Measurements from ENCODE around the gene YY1. TPM values are rescaled to one million over a fixed set of nuclear protein-coding genes. Genes with fewer than 3 reads are reported as not detected.

The YY1 gene
- total RNA-seq, 1 donor from 2014 or later, result 60.6 TPM

DNA sequence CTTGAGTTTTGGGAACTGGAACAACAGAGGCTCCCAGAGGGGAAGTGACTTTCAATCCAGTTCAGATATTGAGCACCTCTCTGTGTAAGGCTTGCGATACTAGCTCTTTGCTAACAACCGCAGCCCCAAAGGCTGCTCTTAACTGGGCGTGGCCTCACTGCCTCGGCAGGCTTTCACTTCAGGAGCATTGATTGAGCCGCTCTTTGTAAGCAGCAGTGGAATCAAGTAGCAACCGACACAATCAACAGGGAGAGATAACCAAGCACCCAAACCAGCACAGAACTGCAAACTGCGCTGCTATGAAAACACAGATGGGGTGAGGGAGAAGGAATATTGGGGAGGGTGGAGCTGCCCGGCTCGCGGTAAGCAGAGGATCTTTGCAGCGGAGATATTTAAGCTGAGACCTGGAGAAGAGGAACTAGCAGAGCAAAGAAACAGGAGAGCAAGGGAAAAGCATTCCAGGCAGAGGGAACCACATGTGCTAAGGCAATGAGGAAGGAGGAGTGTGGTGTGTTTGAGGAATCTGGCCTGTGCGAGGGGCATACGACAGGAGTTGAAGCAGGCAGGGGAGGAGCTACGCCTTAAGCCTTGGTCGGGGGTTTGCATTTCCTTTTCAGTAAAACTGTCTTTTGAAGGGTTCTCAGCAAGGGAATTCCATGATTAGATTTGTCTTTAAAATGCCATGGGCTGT is 17.3 kb upstream of the YY1 start:
- Mint-ChIP-seq H3K27me3 (ENCODE audit: unreplicated experiment) (no peaks in the 10 kb centered on the region), H3K4me1 (ENCODE audit: low read depth, unreplicated experiment) (peaks cover 19% of the 10 kb centered on the region), H3K36me3 (ENCODE audit: unreplicated experiment) (peaks cover 4% of the 10 kb centered on the region), H3K4me3 (ENCODE audit: unreplicated experiment) (no peak overlapping the region), H3K27ac (ENCODE audit: unreplicated experiment) (no peak overlapping the region), H3K9me3 (ENCODE audit: unreplicated experiment) (peaks cover 2% of the 10 kb centered on the region)
- peak; percentile 64 for DNase-seq
- TF ChIP-seq, protein P1, sequence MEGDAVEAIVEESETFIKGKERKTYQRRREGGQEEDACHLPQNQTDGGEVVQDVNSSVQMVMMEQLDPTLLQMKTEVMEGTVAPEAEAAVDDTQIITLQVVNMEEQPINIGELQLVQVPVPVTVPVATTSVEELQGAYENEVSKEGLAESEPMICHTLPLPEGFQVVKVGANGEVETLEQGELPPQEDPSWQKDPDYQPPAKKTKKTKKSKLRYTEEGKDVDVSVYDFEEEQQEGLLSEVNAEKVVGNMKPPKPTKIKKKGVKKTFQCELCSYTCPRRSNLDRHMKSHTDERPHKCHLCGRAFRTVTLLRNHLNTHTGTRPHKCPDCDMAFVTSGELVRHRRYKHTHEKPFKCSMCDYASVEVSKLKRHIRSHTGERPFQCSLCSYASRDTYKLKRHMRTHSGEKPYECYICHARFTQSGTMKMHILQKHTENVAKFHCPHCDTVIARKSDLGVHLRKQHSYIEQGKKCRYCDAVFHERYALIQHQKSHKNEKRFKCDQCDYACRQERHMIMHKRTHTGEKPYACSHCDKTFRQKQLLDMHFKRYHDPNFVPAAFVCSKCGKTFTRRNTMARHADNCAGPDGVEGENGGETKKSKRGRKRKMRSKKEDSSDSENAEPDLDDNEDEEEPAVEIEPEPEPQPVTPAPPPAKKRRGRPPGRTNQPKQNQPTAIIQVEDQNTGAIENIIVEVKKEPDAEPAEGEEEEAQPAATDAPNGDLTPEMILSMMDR (IDR thresholded peaks at IDR 0.05; ENCODE audit: partially characterized antibody, unreplicated experiment), result no peak

- no peak overlapping the region for H3K4me3 Mint-ChIP-seq (ENCODE audit: unreplicated experiment)
- H3K36me3 Mint-ChIP-seq (ENCODE audit: unreplicated experiment), result peaks cover 4% of the 10 kb centered on the region
- no peak for DNase-seq
- H3K4me1 Mint-ChIP-seq (ENCODE audit: low read depth, unreplicated experiment), result peaks cover 19% of the 10 kb centered on the region
- TF ChIP-seq, protein P1 (IDR thresholded peaks at IDR 0.05; ENCODE audit: partially characterized antibody, unreplicated experiment), result no peak
- H3K27me3 Mint-ChIP-seq (ENCODE audit: unreplicated experiment), result no peaks in the 10 kb centered on the region
- H3K9me3 Mint-ChIP-seq (ENCODE audit: unreplicated experiment), result peaks cover 2% of the 10 kb centered on the region
- H3K27ac Mint-ChIP-seq (ENCODE audit: unreplicated experiment), result no peak overlapping the region
Observed at GRCh38 chr14:100222224-100223093, 16.5 kb upstream of the YY1 start.

DNA sequence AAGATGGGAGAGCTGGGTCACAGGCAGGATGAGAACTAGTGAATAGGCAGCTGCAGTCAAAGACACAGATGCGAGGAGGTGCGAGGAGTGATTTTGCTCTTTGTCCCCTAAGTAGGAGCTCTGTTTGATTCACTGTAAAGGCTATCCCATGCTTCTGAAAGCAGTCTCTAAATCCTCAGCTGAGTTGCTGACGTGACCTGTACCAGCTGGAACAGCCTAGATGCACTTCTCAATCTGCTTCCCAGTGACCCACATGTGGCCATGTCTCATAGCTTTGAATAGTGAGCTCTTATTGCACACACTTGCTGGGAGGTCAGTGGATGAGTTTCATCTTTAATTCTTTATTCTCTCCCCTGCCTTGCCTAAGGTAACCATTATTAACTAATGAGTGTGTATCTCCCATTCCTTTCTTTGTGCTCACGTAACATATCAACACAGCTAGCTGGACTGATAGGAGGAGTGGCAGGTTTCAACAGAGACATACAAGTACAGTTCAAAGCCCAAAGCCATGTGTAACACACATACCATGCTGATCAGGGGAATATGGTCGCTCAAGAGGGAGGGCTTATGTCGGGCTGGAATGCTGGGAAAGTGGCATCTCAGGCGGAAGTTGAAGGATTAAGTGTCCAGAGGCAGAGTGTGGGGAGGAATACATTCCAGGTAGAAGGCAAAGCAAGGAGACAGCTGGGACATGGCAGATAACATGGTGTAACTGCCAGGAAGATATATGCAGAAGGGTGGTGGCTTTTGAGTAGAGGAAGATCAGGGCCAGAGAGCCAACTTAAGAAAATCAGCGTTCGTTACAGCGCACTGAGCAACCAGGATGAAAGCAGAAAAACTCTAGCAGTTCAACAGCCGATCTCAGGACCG is 15.4 kb upstream of the YY1 start:
- Mint-ChIP-seq H3K27ac (ENCODE audit: unreplicated experiment) (no peak overlapping the region), H3K4me3 (ENCODE audit: unreplicated experiment) (peak overlapping the region; percentile 46), H3K27me3 (ENCODE audit: unreplicated experiment) (no peaks in the 10 kb centered on the region), H3K9me3 (ENCODE audit: unreplicated experiment) (peaks cover 2% of the 10 kb centered on the region), H3K4me1 (ENCODE audit: low read depth, unreplicated experiment) (peaks cover 19% of the 10 kb centered on the region), H3K36me3 (ENCODE audit: unreplicated experiment) (peaks cover 4% of the 10 kb centered on the region)
- TF ChIP-seq, protein P1 (IDR thresholded peaks at IDR 0.05; ENCODE audit: partially characterized antibody, unreplicated experiment), result no peak
- no peak for DNase-seq

DNA sequence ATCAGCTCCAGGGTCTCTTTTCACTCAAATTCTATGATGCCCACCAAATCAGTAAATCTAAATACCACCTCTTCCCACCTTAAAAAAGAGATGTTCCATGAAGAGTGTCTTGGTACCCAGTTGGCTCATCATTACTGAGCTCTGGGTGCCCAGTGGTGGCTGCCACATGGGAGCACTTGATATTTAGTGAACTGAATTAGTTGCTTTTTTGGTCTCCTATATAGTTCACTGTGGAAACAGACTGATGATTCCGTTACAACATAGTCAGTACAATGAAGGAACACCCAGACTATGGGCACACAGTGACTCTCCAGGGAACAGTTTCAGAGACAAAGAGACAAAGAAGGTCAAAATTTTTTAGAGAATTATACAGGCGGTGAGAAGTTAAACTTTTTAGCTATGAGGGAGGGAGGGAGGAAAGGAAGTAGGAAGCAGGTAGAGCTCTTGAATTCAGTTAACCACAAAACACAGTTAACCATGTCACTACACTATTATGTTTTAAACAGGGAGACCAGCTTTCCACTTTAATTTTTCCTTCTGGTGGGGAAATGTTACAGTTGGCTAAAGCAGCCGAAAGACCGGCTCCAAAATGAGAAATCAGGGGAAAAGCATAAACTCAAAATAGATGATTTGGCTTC is 14.6 kb upstream of the YY1 start:
- no peaks in the 10 kb centered on the region for H3K9me3 Mint-ChIP-seq (ENCODE audit: unreplicated experiment)
- H3K27ac Mint-ChIP-seq (ENCODE audit: unreplicated experiment), result no peak overlapping the region
- H3K4me3 Mint-ChIP-seq (ENCODE audit: unreplicated experiment), result peak overlapping the region; percentile 5
- TF ChIP-seq, protein P1 (IDR thresholded peaks at IDR 0.05; ENCODE audit: partially characterized antibody, unreplicated experiment), result no peak
- H3K27me3 Mint-ChIP-seq (ENCODE audit: unreplicated experiment), result no peaks in the 10 kb centered on the region
- H3K36me3 Mint-ChIP-seq (ENCODE audit: unreplicated experiment), result peaks cover 4% of the 10 kb centered on the region
- H3K4me1 Mint-ChIP-seq (ENCODE audit: low read depth, unreplicated experiment), result peaks cover 23% of the 10 kb centered on the region
- no peak for DNase-seq

Data from glutamatergic neuron (in vitro differentiated cells).